Smooth muscle cell (in vitro differentiated cells): ENCODE measurements around the gene PTGIS. TPM values are rescaled to one million over a fixed set of nuclear protein-coding genes. Genes with fewer than 3 reads are reported as not detected.

ENCODE experiments used
- DNase-seq: peaks from one replicate; lab custom pipeline; 2025; ENCODE audit not compliant: unreplicated experiment; lab: John Stamatoyannopoulos, UW
- H2AFZ ChIP-seq: fragments of 200-600 bp; sonication (generic); 2 replicates; pipeline ENCODE4 v1.6.0; 2016; ENCODE audit warnings: antibody characterized with exemption, low read depth, mild to moderate bottlenecking
- H3F3A ChIP-seq: fragments of 200-600 bp; sonication (generic); 2 replicates; pipeline ENCODE4 v1.6.0; 2017; ENCODE audit warnings: antibody characterized with exemption, low read depth
- H3K27ac ChIP-seq: fragments of 200-600 bp; sonication (generic); 2 replicates; pipeline ENCODE4 v1.5.1; 2016; ENCODE audit warnings: low read depth, mild to moderate bottlenecking
- H3K27me3 ChIP-seq: fragments of 200-600 bp; sonication (generic); 2 replicates; pipeline ENCODE4 v1.6.1; 2016; ENCODE audit warnings: low read depth, mild to moderate bottlenecking
- H3K36me3 ChIP-seq: fragments of 200-600 bp; sonication (generic); 2 replicates; pipeline ENCODE4 v1.5.1; 2016; ENCODE audit warnings: low read depth
- H3K4me1 ChIP-seq: fragments of 200-600 bp; sonication (generic); 2 replicates; pipeline ENCODE4 v1.5.1; 2016; ENCODE audit warnings: low read depth
- H3K4me2 ChIP-seq: fragments of 200-600 bp; sonication (generic); 2 replicates; pipeline ENCODE4 v1.6.0; 2016; ENCODE audit warnings: mild to moderate bottlenecking
- H3K4me3 ChIP-seq: fragments of 200-600 bp; sonication (generic); 2 replicates; pipeline ENCODE4 v1.5.1; 2016; ENCODE audit warnings: mild to moderate bottlenecking
- H3K79me2 ChIP-seq: fragments of 200-600 bp; sonication (generic); 2 replicates; pipeline ENCODE4 v1.6.0; 2016; ENCODE audit warnings: low read depth, mild to moderate bottlenecking
- H3K9ac ChIP-seq: fragments of 200-600 bp; sonication (generic); 2 replicates; pipeline ENCODE4 v1.6.0; 2016; ENCODE audit warnings: low read depth
- H3K9me3 ChIP-seq: fragments of 200-600 bp; sonication (generic); replicated peaks from 2 replicates; pipeline ENCODE4 v1.5.1; 2016; ENCODE audit warnings: low read depth
- H4K20me1 ChIP-seq: fragments of 200-600 bp; sonication (generic); 2 replicates; pipeline ENCODE4 v1.6.0; 2016; ENCODE audit warnings: low read depth
- WGBS: methylation state at CpG from one replicate; pipeline ENCODE4 v1.1.7; 2016; ENCODE audit warnings: low lambda C conversion rate; 5-methylcytosine and 5-hydroxymethylcytosine counted together
- polyA plus RNA-seq: library from polyadenylated mRNA; unstranded; fragments of >200 nt; fragmentation: Nextera tagmentation; extraction: Ambion mirVana; gene quantifications from 2 replicates; pipeline ENCODE4 v1.2.1, GENCODE V29; 2016
- total RNA-seq: library from RNA; depleted of rRNA; stranded (reverse); fragments of >200 nt; gene quantifications from 2 replicates; pipeline ENCODE4 v1.2.3, GENCODE V29; 2014
- TF ChIP-seq, protein P1 (sequence below): fragments of 200-600 bp; sonication (generic); IDR thresholded peaks from 2 replicates; pipeline ENCODE4 v1.5.1; 2017; ENCODE audit warnings: borderline replicate concordance, mild to moderate bottlenecking, antibody characterized with exemption; ENCODE audit not compliant: insufficient read depth, poor library complexity, severe bottlenecking

The PTGIS gene
- total and polyA plus RNA-seq, 2 experiments from 2014 or later = 0.18 to 0.64 TPM

DNA sequence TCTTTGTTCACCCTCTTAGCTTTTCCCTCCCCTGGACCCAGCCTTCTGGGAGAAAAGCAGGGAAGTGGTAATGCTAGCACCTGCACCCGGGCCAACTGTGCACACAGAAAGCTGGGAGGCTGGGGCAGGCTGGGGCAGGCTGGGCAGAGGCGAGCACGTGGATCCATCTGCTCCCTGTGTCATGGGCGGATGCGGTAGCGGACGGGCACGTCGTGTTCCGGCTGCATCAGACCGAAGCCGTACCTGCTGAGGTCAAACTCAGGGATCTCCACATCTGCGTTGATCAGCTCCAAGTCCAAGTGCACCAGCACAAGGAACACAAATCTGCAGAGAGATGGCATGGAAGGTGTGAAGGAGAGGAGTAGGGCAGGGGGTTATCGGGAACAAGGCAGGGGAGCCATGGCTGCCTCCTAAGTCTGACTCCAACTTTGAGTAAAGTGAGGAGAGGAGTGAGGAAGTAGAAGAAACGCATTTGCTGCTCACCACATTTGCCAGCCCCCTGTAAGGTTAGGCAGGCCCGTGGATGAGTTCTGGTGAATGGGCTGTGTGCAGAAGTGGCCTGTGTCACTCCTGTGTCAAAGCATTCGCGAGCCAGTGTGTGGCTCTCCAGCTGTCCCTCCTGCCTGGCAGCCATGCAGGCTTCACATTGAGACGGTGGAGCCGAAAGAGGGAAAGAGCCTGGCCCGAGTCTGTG, 60.0 kb downstream of the PTGIS start:
- Histone ChIP-seq H3K9ac (no peak overlapping the region), H3F3A (no peaks in the 10 kb centered on the region), H3K4me3 (no peak overlapping the region), H4K20me1 (no peaks in the 10 kb centered on the region), H3K4me1 (peaks cover 10% of the 10 kb centered on the region), H3K27me3 (peaks cover 6% of the 10 kb centered on the region), H2AFZ (no peak overlapping the region), H3K4me2 (no peak overlapping the region), H3K9me3 (no peaks in the 10 kb centered on the region), H3K79me2 (no peaks in the 10 kb centered on the region), H3K36me3 (no peaks in the 10 kb centered on the region), H3K27ac (no peak overlapping the region)
- 89% methylated on average over 21 of the region's 21 CpGs for WGBS
- DNase-seq = no peak
- TF ChIP-seq, protein P1, sequence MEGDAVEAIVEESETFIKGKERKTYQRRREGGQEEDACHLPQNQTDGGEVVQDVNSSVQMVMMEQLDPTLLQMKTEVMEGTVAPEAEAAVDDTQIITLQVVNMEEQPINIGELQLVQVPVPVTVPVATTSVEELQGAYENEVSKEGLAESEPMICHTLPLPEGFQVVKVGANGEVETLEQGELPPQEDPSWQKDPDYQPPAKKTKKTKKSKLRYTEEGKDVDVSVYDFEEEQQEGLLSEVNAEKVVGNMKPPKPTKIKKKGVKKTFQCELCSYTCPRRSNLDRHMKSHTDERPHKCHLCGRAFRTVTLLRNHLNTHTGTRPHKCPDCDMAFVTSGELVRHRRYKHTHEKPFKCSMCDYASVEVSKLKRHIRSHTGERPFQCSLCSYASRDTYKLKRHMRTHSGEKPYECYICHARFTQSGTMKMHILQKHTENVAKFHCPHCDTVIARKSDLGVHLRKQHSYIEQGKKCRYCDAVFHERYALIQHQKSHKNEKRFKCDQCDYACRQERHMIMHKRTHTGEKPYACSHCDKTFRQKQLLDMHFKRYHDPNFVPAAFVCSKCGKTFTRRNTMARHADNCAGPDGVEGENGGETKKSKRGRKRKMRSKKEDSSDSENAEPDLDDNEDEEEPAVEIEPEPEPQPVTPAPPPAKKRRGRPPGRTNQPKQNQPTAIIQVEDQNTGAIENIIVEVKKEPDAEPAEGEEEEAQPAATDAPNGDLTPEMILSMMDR = no peak

GRCh38 chr20:49505518-49505917, 62.4 kb downstream of the PTGIS start:
- WGBS = 56% methylated on average over 9 of the region's 9 CpGs
- TF ChIP-seq, protein P1 = no peak

DNA sequence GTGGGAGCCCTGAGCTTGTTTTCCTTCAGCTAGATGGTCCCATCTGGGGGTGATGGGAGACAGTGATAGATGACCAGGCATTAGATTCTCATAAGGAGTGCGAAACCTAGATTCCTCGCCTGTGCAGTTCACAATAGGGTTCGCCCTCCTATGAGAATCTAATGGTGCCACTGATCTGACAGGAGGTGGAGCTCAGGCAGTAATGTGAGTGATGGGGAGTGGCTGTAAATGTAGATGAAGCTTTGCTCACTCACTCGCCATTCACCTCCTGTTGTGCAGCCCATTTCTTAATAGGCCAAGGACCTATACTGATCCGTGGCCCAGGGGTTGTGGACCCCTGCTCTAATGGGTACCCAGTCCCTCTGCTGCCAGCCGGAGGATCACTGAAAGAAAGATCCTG, 64.8 kb downstream of the PTGIS start:
- Histone ChIP-seq H3K27ac (no peak overlapping the region), H3K4me1 (peaks cover 10% of the 10 kb centered on the region), H3K4me3 (no peak overlapping the region), H3K79me2 (no peaks in the 10 kb centered on the region), H3K27me3 (peaks cover 8% of the 10 kb centered on the region), H3F3A (no peaks in the 10 kb centered on the region), H3K9me3 (no peaks in the 10 kb centered on the region), H4K20me1 (no peaks in the 10 kb centered on the region), H2AFZ (no peak overlapping the region), H3K4me2 (no peak overlapping the region), H3K9ac (no peak overlapping the region), H3K36me3 (no peaks in the 10 kb centered on the region)
- no peak for DNase-seq
- TF ChIP-seq, protein P1 = no peak
- 87% methylated on average over 6 of the region's 6 CpGs for WGBS

More at GRCh38 chr20:49505518-49505917, 62.4 kb downstream of the PTGIS start:
- H3K27me3 ChIP-seq = peaks cover 8% of the 10 kb centered on the region
- peaks cover 10% of the 10 kb centered on the region for H3K4me1 ChIP-seq
- H3K4me2 ChIP-seq = no peak overlapping the region
- H3K9ac ChIP-seq = no peak overlapping the region
- no peak for DNase-seq
- H2AFZ ChIP-seq = no peak overlapping the region
- H3K79me2 ChIP-seq = no peaks in the 10 kb centered on the region
- H3K36me3 ChIP-seq = no peaks in the 10 kb centered on the region
- no peak overlapping the region for H3K27ac ChIP-seq
- H3K9me3 ChIP-seq = no peaks in the 10 kb centered on the region
- no peak overlapping the region for H3K4me3 ChIP-seq
- H4K20me1 ChIP-seq = no peaks in the 10 kb centered on the region
- H3F3A ChIP-seq = no peaks in the 10 kb centered on the region

GRCh38 chr20:49501917-49502316, 66.0 kb downstream of the PTGIS start:
- no peak overlapping the region for H3K4me3 ChIP-seq

More at GRCh38 chr20:49501917-49502316, 66.0 kb downstream of the PTGIS start:
- no peaks in the 10 kb centered on the region for H3K9me3 ChIP-seq
- H3K27ac ChIP-seq = no peak overlapping the region
- H3F3A ChIP-seq = no peaks in the 10 kb centered on the region
- TF ChIP-seq, protein P1 = no peak
- H4K20me1 ChIP-seq = no peaks in the 10 kb centered on the region
- no peak overlapping the region for H3K4me2 ChIP-seq
- H3K27me3 ChIP-seq = peaks cover 12% of the 10 kb centered on the region
- no peak for DNase-seq
- H2AFZ ChIP-seq = no peak overlapping the region
- H3K36me3 ChIP-seq = no peaks in the 10 kb centered on the region
- peaks cover 10% of the 10 kb centered on the region for H3K4me1 ChIP-seq
- H3K79me2 ChIP-seq = no peaks in the 10 kb centered on the region
- WGBS = 98% methylated on average over 3 of the region's 3 CpGs
- no peak overlapping the region for H3K9ac ChIP-seq
